ENCODE data around the gene MESP2.

DNA sequence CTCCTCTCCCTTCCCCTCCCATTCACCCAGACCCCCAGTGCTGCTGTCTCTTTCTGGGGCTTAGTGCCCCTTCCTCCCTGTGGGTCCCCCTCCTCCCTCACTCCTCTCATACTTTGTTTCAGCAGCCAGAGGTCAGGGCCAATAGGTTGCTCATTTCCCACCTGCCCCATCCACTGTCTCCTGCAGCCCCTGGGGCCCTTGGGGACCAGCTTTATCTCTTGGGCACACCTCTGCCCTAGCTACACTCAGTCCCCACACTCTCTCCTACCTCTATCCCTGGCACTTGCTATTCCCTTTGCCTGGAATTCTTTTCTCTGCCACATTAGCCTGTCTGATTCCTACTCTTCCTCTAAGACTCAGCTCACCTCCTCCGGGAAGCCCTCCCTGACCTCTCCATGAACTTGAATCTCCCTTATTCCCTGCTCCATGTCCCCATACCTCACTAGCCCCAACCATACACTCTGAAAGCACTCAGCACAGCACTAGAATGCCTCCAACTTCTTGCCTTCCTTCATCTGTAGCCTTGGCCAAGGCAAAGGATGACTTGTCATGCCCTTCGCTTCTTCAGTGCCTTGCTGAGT lies 23.9 kb downstream of the MESP2 start:
- TF ChIP-seq EZH2 (IDR thresholded peaks at IDR 0.05; ENCODE audit: borderline replicate concordance, low read depth, low read length, poor library complexity, severe bottlenecking): no peak
- TF ChIP-seq, protein P1, sequence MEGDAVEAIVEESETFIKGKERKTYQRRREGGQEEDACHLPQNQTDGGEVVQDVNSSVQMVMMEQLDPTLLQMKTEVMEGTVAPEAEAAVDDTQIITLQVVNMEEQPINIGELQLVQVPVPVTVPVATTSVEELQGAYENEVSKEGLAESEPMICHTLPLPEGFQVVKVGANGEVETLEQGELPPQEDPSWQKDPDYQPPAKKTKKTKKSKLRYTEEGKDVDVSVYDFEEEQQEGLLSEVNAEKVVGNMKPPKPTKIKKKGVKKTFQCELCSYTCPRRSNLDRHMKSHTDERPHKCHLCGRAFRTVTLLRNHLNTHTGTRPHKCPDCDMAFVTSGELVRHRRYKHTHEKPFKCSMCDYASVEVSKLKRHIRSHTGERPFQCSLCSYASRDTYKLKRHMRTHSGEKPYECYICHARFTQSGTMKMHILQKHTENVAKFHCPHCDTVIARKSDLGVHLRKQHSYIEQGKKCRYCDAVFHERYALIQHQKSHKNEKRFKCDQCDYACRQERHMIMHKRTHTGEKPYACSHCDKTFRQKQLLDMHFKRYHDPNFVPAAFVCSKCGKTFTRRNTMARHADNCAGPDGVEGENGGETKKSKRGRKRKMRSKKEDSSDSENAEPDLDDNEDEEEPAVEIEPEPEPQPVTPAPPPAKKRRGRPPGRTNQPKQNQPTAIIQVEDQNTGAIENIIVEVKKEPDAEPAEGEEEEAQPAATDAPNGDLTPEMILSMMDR (conservative IDR thresholded peaks at IDR 0.05; ENCODE audit: low read depth, low read length): no peak

All from A673 (cell line).